ENCODE results near the gene IRF5. TPM values are rescaled to one million over a fixed set of nuclear protein-coding genes. Genes with fewer than 3 reads are reported as not detected.
"Not testable (repeated sequence)": the region's sequence is repeated elsewhere in the genome, so short reads cannot be mapped to it uniquely, and the experiment has no call there.

IRF5 gene
- total RNA-seq, 1 experiment from 2014 or later = 13.4 TPM

- no peaks in the 10 kb centered on the region for H3K27me3 Mint-ChIP-seq (ENCODE audit: unreplicated experiment)
- BruUV-seq (replicated peaks) = no TSS peak
- no peak overlapping the region for H3K4me3 Mint-ChIP-seq (ENCODE audit: low read depth, unreplicated experiment)
- intact Hi-C loops (cut with micrococcal nuclease; ENCODE audit: unreplicated experiment) = no loop called here
- TF ChIP-seq, protein P1, sequence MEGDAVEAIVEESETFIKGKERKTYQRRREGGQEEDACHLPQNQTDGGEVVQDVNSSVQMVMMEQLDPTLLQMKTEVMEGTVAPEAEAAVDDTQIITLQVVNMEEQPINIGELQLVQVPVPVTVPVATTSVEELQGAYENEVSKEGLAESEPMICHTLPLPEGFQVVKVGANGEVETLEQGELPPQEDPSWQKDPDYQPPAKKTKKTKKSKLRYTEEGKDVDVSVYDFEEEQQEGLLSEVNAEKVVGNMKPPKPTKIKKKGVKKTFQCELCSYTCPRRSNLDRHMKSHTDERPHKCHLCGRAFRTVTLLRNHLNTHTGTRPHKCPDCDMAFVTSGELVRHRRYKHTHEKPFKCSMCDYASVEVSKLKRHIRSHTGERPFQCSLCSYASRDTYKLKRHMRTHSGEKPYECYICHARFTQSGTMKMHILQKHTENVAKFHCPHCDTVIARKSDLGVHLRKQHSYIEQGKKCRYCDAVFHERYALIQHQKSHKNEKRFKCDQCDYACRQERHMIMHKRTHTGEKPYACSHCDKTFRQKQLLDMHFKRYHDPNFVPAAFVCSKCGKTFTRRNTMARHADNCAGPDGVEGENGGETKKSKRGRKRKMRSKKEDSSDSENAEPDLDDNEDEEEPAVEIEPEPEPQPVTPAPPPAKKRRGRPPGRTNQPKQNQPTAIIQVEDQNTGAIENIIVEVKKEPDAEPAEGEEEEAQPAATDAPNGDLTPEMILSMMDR (IDR thresholded peaks at IDR 0.05; ENCODE audit: unreplicated experiment) = no peak
- no peaks in the 10 kb centered on the region for H3K9me3 Mint-ChIP-seq (ENCODE audit: low read depth, unreplicated experiment)
- peaks cover 18% of the 10 kb centered on the region for H3K36me3 Mint-ChIP-seq (ENCODE audit: insufficient read depth, unreplicated experiment)
- peaks cover 17% of the 10 kb centered on the region for H3K4me1 Mint-ChIP-seq (ENCODE audit: low read depth, unreplicated experiment)
- CTCF ChIA-PET = interaction anchor here (0.6 kb wide), 1 partner anchor 18 kb away, joined by 3 read pairs; no protein-coding TSS in a partner anchor
- H3K27ac Mint-ChIP-seq (ENCODE audit: unreplicated experiment) = no peak overlapping the region
- DNase-seq = no peak
Observed at GRCh38 chr7:128939861-128940410, 2.2 kb downstream of the IRF5 start.

DNA sequence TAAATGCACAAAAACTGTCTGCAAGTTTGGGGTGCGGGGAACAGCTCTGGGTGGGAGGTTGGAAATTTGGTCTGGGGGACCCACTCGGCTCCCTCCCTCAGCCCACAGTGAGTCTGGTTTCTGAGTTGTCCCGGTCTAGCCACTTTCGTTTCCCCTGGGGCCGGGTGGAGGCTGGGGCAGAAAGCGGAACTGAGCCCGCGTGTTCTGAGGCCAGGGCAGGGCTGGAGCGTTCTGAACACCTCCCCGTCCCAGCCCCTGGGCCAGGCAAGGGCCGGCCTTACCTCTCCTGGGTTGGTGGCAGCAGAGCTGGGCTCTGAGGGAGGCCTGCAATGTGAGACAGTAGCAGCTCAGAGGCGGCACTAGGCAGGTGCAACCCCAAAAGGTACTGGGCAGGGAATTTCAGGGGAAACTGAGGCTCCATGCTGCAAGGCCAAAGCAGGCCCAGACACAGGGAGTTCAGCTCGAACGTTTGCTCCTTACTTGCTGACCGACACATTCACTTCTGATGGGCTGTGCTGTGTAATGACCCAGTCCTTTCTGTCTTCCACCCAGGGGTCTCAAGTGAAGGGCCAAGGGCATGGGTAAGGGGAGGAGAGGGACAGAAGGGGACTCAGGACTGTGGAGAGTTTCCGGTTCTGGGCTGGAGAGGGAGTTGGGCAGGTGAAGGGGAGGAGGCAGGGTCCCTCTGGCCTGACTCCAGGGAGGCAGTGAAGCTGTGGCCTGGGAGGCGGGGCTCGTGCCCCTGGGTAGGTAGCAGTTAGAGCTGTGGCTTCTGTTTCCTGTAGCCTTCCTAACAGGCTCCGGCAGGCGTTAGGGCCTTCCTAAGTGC is 3.0 kb downstream of the IRF5 start:
- intact Hi-C loops (cut with micrococcal nuclease; ENCODE audit: unreplicated experiment) = no loop called here
- Mint-ChIP-seq H3K4me3 (ENCODE audit: low read depth, unreplicated experiment) (no peak overlapping the region), H3K27ac (ENCODE audit: unreplicated experiment) (no peak overlapping the region), H3K36me3 (ENCODE audit: insufficient read depth, unreplicated experiment) (peaks cover 18% of the 10 kb centered on the region), H3K27me3 (ENCODE audit: unreplicated experiment) (no peaks in the 10 kb centered on the region), H3K4me1 (ENCODE audit: low read depth, unreplicated experiment) (peaks cover 17% of the 10 kb centered on the region), H3K9me3 (ENCODE audit: low read depth, unreplicated experiment) (no peaks in the 10 kb centered on the region)
- CTCF ChIA-PET = no interaction called here
- TF ChIP-seq, protein P1 (IDR thresholded peaks at IDR 0.05; ENCODE audit: unreplicated experiment) = no peak
- BruUV-seq (replicated peaks) = no TSS peak
- DNase-seq = no peak

GRCh38 chr7:128941323-128941890 is 3.7 kb downstream of the IRF5 start:
- CTCF ChIA-PET = no interaction called here
- no TSS peak for BruUV-seq (replicated peaks)

GRCh38 chr7:128941946-128942526 is 4.3 kb downstream of the IRF5 start:
- Mint-ChIP-seq H3K4me1 (ENCODE audit: low read depth, unreplicated experiment) (peaks cover 13% of the 10 kb centered on the region), H3K27ac (ENCODE audit: unreplicated experiment) (no peak overlapping the region), H3K9me3 (ENCODE audit: low read depth, unreplicated experiment) (no peaks in the 10 kb centered on the region), H3K36me3 (ENCODE audit: insufficient read depth, unreplicated experiment) (peaks cover 21% of the 10 kb centered on the region), H3K4me3 (ENCODE audit: low read depth, unreplicated experiment) (no peak overlapping the region), H3K27me3 (ENCODE audit: unreplicated experiment) (no peaks in the 10 kb centered on the region)
- intact Hi-C loops (cut with micrococcal nuclease; ENCODE audit: unreplicated experiment) = no loop called here
- BruUV-seq (replicated peaks) = TSS peak; percentile 11
- no peak for DNase-seq
- CTCF ChIA-PET = no interaction called here
- TF ChIP-seq, protein P1 (IDR thresholded peaks at IDR 0.05; ENCODE audit: unreplicated experiment) = no peak

More at GRCh38 chr7:128941323-128941890, 3.7 kb downstream of the IRF5 start:
- TF ChIP-seq, protein P1 (IDR thresholded peaks at IDR 0.05; ENCODE audit: unreplicated experiment) = no peak
- intact Hi-C loops (cut with micrococcal nuclease; ENCODE audit: unreplicated experiment) = no loop called here
- H3K9me3 Mint-ChIP-seq (ENCODE audit: low read depth, unreplicated experiment) = no peaks in the 10 kb centered on the region
- DNase-seq = no peak
- peaks cover 23% of the 10 kb centered on the region for H3K36me3 Mint-ChIP-seq (ENCODE audit: insufficient read depth, unreplicated experiment)
- no peak overlapping the region for H3K4me3 Mint-ChIP-seq (ENCODE audit: low read depth, unreplicated experiment)
- H3K4me1 Mint-ChIP-seq (ENCODE audit: low read depth, unreplicated experiment) = peaks cover 17% of the 10 kb centered on the region
- no peak overlapping the region for H3K27ac Mint-ChIP-seq (ENCODE audit: unreplicated experiment)
- H3K27me3 Mint-ChIP-seq (ENCODE audit: unreplicated experiment) = no peaks in the 10 kb centered on the region

- CTCF ChIA-PET = interaction anchor here (0.7 kb wide), 1 partner anchor 107 kb away, joined by 3 read pairs; no protein-coding TSS in a partner anchor
- intact Hi-C loops (cut with micrococcal nuclease; ENCODE audit: unreplicated experiment); H3K27me3 Mint-ChIP-seq (ENCODE audit: unreplicated experiment); H3K27ac Mint-ChIP-seq (ENCODE audit: unreplicated experiment); H3K9me3 Mint-ChIP-seq (ENCODE audit: low read depth, unreplicated experiment); BruUV-seq (replicated peaks); DNase-seq; H3K4me3 Mint-ChIP-seq (ENCODE audit: low read depth, unreplicated experiment); H3K4me1 Mint-ChIP-seq (ENCODE audit: low read depth, unreplicated experiment): not testable (repeated sequence)
- H3K36me3 Mint-ChIP-seq (ENCODE audit: insufficient read depth, unreplicated experiment) = peaks cover 12% of the 10 kb centered on the region
Observed at GRCh38 chr7:128943251-128943650, 5.5 kb downstream of the IRF5 start.

Measured in Calu3 (cell line).